ENCODE measurements around the gene PSG2.
A peak's percentile ranks its signal among the peaks of the same experiment; 100 is the strongest.
"Not testable (repeated sequence)": the region's sequence is repeated elsewhere in the genome, so short reads cannot be mapped to it uniquely, and the experiment has no call there.

DNA sequence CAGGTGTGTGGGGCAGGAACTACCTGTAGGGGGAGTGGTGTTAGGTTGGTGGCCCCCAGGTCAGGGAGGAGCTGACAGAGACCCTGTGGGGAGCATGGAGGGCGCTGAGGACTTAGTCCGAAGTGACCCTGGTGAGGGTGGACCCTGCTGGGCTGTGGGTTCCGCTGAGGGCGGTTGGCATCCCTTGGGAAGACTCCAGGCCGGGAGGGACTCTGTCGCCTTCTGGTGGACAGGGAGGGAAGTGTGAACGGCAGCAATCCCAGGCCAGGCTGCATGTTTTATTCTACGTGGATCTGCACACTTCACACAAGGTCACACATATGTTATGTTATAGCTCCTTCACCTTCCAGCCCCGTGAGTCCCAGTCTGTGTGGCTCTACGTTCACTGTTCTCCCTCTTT lies 54.5 kb downstream of the PSG2 start:
- TF ChIP-seq, protein P1, sequence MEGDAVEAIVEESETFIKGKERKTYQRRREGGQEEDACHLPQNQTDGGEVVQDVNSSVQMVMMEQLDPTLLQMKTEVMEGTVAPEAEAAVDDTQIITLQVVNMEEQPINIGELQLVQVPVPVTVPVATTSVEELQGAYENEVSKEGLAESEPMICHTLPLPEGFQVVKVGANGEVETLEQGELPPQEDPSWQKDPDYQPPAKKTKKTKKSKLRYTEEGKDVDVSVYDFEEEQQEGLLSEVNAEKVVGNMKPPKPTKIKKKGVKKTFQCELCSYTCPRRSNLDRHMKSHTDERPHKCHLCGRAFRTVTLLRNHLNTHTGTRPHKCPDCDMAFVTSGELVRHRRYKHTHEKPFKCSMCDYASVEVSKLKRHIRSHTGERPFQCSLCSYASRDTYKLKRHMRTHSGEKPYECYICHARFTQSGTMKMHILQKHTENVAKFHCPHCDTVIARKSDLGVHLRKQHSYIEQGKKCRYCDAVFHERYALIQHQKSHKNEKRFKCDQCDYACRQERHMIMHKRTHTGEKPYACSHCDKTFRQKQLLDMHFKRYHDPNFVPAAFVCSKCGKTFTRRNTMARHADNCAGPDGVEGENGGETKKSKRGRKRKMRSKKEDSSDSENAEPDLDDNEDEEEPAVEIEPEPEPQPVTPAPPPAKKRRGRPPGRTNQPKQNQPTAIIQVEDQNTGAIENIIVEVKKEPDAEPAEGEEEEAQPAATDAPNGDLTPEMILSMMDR (conservative IDR thresholded peaks at IDR 0.05 in 1 of 2, IDR thresholded peaks at IDR 0.05 in 1 of 2; ENCODE audit: extremely low read depth in 1 of 2, insufficient read depth in 1 of 2, low read depth in 1 of 2, low read length in 2 of 2) = peak; percentile 49 to 53
- TF ChIP-seq EZH2 (IDR thresholded peaks at IDR 0.05; ENCODE audit: borderline replicate concordance, low read length) = not testable (repeated sequence)
